Activated CD4-positive, alpha-beta T cell treated with anti-CD3 and anti-CD28 coated beads for 24 hours (primary cell): Measurements from ENCODE around the gene VPREB1.
A peak's percentile ranks its signal among the peaks of the same experiment; 100 is the strongest.
"Not testable (repeated sequence)": the region's sequence is repeated elsewhere in the genome, so short reads cannot be mapped to it uniquely, and the experiment has no call there.

Experiments used
- DNase-seq, 2 donors: peaks; one replicate each; pipeline ENCODE4 v3.0.0-alpha.2; 2020; ENCODE audit warnings: low read depth in 2 of 2

The VPREB1 gene

DNA sequence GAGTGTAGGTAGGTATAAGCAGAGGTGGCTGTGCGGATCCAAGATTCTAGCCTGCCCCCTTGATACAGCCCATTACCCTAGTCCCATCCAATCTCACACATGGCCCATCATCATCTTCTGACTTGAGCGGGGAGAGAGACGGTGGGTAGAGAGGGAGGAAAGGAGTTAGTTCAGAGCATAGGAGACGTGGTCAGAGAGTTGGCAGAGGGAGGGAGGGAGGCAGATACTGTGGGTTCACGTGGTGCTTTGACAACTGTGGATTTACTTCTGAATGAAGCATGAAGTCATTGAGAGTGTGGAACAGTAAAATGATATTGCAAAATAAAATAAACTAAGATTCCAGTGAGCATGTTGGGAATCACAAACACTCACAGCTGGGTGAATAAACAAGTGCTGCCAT, 31.4 kb upstream of the VPREB1 start:
- DNase-seq, result no peak

DNA sequence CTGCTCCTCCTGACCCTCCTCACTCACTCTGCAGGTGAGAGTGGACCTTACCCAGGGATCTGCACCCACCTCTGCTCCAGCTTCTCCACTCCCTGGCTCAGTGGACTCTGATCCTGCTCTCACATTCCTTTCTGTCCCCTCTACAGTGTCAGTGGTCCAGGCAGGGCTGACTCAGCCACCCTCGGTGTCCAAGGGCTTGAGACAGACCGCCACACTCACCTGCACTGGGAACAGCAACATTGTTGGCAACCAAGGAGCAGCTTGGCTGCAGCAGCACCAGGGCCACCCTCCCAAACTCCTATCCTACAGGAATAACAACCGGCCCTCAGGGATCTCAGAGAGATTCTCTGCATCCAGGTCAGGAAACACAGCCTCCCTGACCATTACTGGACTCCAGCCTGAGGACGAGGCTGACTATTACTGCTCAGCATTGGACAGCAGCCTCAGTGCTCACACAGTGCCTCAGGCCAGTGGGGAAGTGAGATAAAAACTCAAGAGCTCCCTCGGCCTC, 29.7 kb upstream of the VPREB1 start:
- DNase-seq, result no peak

- DNase-seq, result no peak
These were observed 28.7 kb upstream of the VPREB1 start for GRCh38 chr22:22215659-22216449.

- DNase-seq, result no peak
These were observed 28.1 kb upstream of the VPREB1 start for GRCh38 chr22:22216450-22216959.

GRCh38 chr22:22218302-22218701, 26.3 kb upstream of the VPREB1 start:
- no peak for DNase-seq

GRCh38 chr22:22219140-22219996, 25.2 kb upstream of the VPREB1 start:
- DNase-seq, result no peak

GRCh38 chr22:22221043-22221442, 23.5 kb upstream of the VPREB1 start:
- DNase-seq, result not testable (repeated sequence)

DNA sequence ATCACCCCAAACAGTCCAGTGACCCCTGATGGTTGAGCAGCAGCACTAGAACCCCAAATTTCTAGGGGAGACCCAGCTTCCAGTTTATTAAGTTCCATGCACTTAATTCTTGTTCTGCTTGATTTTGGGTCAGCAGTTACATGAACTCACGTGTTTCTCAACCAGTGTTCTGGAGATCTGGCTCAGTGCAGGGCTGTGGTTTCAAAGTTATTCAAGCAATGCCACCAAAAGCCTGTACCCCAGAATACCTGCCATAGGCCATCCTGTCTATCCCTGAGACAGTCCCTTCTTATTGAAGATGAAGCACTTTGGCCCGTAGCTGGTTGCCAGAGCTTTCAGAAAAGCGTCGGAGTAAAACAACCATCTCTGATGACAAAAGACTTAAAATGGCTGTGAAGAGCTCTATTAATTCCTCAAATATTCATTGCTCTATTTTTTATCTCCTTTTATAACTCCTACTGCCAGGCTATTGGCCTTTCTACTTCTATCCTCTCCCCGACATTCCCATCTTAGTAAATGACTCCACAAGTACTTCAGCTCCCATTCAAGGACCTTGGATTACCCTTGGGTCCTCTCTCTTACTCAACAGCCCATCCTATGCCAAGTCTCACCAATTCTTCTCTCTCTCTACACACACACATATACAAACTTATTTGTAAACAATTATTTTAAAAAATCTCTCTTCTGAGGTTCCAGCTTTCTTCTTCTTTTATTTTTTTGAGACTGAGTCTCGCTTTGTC, 18.0 kb upstream of the VPREB1 start:
- no peak for DNase-seq

GRCh38 chr22:22228421-22228820, 16.2 kb upstream of the VPREB1 start:
- DNase-seq, result no peak

GRCh38 chr22:22228921-22229320, 15.7 kb upstream of the VPREB1 start:
- no peak for DNase-seq

GRCh38 chr22:22229683-22230420, 14.7 kb upstream of the VPREB1 start:
- no peak for DNase-seq

GRCh38 chr22:22230438-22230837, 14.1 kb upstream of the VPREB1 start:
- DNase-seq, result no peak

GRCh38 chr22:22233081-22233480, 11.5 kb upstream of the VPREB1 start:
- DNase-seq, result no peak

DNA sequence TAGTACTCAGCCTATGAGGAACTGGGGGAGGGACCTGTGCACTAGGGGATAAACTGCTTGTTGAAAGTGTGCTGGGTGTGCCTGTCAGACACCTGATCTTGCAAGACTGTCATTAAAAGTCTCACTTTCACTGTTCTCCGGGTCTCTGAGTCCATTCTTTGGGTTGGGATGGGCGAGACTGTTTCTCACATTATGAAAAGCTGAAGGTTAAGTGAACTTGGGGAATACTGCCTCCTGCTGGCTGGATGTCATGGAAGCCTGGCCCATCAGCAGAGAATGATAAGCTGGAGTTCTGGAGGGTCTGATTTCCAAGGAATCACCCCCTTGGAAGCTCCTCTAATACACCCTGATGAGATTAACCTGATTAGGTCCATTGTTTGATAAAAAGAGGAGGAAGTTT, 9.0 kb upstream of the VPREB1 start:
- DNase-seq, result peak; percentile 42 to 63

- no peak for DNase-seq
These were observed 7.1 kb upstream of the VPREB1 start for GRCh38 chr22:22237521-22237920.

DNA sequence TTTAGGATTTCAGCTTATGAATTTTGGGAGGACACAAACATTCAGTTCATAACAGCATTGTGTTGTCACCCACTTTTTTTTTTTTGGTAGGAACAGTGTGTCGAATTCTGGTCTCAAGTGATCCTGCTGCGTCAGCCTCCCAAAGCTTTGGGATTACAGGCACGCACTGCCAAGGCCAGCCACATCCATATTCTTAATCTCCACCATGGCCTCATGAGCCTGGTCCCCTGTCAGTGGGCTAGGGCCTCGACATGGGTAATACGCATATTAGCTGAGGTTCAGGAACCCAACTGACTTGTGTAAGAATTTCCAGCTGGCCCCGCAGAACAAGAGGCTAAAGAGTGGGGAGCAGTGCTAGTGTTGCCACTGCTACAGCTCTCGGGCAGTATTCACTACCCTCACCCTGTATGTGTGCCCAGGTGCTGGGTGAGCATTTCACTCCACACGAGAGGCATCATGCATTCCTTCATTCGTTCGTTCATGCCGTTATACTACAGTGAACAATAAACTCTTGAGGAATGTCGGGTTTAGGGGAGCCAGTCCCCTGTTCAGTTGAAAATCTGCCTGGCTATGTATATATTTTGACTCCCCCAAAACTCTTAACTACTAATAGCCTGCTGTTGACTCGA, 5.2 kb upstream of the VPREB1 start:
- no peak for DNase-seq

DNA sequence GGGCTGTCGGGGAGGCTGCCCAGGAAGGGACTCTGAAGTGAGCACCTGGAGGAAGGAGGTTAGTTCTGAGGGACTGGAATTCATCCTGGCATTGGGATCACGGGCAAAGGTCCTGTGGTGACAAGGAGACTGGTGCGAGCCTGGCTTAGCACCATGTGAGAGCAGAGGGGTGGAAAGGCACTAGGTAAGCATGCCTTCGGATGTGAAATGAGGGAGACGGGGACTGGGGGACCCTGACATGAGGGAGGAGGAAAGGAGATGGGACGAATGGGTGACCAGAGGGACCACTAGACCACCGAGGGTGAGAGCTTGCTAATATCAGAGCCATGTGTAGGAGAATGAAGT, 3.1 kb upstream of the VPREB1 start:
- no peak for DNase-seq

GRCh38 chr22:22242488-22242887, 2.1 kb upstream of the VPREB1 start:
- no peak for DNase-seq

DNA sequence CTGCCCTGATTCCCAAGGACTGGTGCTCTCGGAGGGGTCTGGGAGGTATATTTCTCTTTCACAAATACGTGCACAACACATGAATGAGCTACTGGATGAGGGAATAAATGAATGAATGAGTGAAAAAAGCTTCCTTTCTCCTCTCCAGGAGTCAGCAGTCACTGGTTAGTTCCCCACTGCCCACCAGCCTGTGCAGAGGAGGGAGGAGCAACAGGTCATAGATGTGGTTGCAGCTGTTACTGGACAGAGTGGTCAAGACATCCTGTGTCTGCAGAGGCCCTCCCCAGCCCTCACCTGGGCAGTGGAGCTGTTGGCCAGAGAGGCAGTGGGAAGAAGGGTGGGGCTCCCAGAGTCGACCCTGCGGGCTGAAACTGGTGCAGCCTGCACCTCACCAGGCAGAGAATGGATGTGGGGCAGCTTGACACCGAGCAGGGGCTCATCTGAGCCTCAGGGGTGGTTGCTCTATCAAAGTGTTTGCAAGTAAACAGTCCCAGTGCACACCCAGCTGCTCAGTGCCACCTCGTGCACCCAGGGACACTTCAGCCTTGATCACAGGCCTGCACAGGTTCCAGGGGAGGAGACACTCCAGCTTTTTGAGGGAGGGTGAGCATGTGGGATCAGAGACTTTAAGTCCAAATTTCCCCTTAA, 1.4 kb upstream of the VPREB1 start:
- DNase-seq, result no peak

GRCh38 chr22:22245256-22245909, 797 bp downstream of the VPREB1 start:
- DNase-seq, result no peak
